SK-N-MC (cell line): Measurements from ENCODE around the gene NDFIP1.

Source experiments
- EZH2 ChIP-seq: fragments of 200-600 bp; sonication (generic); IDR thresholded peaks from one replicate; pipeline ENCODE4 v1.6.1; 2017; ENCODE audit warnings: antibody characterized with exemption
- FOXP2 ChIP-seq: optimal IDR thresholded peaks from 2 replicates; pipeline ENCODE3; 2011; ENCODE audit warnings: mild to moderate bottlenecking, moderate library complexity; ENCODE audit not compliant: insufficient read depth; ENCODE audit errors: extremely low read length, control extremely low read depth
- POLR2AphosphoS5 ChIP-seq: IDR thresholded peaks from 2 replicates; pipeline ENCODE4 v1.6.1; 2012; ENCODE audit warnings: mild to moderate bottlenecking, low read depth, low read length, borderline replicate concordance

- TF ChIP-seq EZH2 (no peak), POLR2AphosphoS5 (no peak), FOXP2 (no peak)
These were observed 36.7 kb downstream of the NDFIP1 start for GRCh38 chr5:142145106-142145900.
